HG03060 (cell line): ENCODE data around the gene ASTN1.

Source experiments
- ATAC-seq: cut with Tn5 transposase; IDR thresholded peaks from one replicate; pipeline ENCODE4 v1.9.1; 2021; ENCODE audit warnings: low read depth, moderate number of reproducible peaks; ENCODE audit not compliant: unreplicated experiment

Gene ASTN1

DNA sequence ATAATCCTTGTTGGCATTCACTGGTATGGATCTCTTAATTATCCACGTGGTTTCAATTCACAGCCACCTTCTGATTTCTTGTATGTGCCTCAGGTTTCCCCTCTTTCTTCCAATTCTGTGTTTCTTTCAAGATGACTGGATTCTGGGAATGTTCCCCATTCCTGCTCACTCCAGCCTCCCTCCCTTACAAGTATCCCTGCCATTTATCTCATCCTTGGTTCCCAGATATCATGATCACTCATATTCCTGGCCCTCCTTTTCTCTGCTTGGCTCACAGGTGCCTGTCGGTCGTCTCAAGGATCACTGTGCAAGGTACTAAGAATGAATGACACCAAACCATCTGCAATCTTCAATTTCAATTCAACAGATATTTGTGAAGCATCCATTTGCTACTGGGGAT, 279.2 kb downstream of the ASTN1 start:
- ATAC-seq: no peak

- ATAC-seq: no peak
Observed at GRCh38 chr1:176884911-176885310, 279.6 kb downstream of the ASTN1 start.

- no peak for ATAC-seq
Observed at GRCh38 chr1:176884286-176884685, 280.2 kb downstream of the ASTN1 start.

GRCh38 chr1:176880955-176881595, 283.4 kb downstream of the ASTN1 start:
- no peak for ATAC-seq

- no peak for ATAC-seq
Observed at GRCh38 chr1:176879784-176880620, 284.5 kb downstream of the ASTN1 start.

- no peak for ATAC-seq
Observed at GRCh38 chr1:176878750-176879536, 285.6 kb downstream of the ASTN1 start.

- ATAC-seq: no peak
Observed at GRCh38 chr1:176877557-176877956, 287.0 kb downstream of the ASTN1 start.

DNA sequence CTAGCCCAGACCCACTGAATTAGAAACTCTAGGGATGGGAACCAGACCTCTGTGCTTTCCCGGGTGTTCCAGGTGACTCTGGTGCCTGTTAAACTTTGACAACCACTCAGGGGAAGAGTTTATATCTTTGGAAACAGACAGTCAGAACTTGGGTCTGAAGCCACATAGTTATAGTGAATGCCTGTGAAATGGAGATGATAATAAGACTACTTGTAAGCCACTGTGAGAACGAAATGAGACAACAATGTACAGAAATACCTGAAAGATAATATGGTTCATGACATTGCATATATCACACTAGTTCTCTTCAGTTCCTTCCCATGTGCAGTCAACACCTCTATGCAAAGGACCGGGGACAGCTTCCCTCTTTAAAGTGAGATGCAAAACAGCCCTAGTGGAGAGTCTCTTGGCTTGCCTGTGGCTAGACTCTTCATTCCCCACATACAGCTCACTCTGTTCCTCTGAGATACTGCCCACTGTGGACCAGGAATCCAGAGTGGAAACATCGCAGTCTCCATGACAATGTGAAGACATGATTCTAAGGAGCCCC, 287.5 kb downstream of the ASTN1 start:
- ATAC-seq: no peak

DNA sequence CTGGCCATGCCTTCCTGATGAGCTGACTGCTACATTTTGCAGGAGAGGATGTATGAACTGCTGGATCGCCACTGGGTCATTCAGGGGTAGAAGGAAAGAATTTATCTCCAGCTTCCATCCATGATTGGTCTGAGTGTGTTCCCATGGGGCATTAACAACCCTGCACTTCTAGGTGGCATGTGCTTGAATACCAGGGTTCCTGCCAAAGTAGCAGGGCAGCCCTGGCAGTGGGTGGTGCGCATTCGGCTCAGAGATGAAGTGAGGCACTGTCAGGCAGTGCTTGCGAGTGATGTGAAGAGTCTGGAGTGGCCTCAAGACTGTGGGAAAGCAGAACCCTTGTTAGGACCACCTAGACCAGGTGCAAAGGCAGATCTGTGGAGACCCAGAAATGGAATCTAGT, 294.9 kb downstream of the ASTN1 start:
- ATAC-seq: no peak

GRCh38 chr1:176866011-176866714, 298.3 kb downstream of the ASTN1 start:
- ATAC-seq: no peak

GRCh38 chr1:176864211-176864610, 300.3 kb downstream of the ASTN1 start:
- ATAC-seq: no peak

GRCh38 chr1:176863613-176864012, 300.9 kb downstream of the ASTN1 start:
- ATAC-seq: no peak

DNA sequence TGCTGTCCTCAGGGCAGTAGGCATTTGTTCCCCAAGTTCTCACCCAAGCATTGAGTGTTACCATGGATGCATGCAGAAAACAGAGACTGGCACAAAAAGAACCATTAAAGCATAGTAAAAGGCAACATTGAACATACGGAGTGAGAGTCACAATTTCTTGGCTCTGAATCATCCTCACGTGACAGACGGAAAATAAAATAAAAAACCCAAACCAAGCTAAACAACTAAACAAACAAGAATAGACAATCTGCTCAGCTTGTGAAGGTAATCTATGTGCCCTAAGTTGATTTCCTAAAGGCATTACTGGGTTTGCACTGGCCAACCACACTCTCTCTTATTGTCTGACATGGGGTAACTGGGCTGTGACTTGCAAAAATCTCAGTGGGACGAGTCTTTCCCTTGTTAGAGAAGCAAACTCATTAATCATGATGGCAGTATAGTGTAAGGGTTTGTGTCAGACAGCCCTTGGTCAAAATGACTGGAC, 306.0 kb downstream of the ASTN1 start:
- ATAC-seq: no peak

DNA sequence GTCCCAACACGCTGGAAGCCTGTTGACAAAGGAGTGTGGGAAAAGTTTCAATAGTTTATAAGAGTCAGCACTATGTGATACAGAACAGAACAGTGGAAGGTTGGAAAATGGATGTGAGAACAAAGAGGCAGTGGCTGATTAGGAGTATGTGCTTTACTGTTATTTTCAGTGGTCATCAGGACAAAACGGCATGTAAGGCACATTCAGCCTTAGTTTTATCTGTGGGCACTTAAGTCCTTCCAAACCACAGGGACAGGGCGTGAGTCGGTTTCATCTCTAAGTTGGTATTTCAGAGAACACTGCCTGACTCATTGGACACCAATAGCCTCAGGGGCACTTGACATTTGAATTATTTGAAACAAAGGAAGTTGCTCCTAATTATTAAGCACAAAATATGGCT, 306.9 kb downstream of the ASTN1 start:
- no peak for ATAC-seq

DNA sequence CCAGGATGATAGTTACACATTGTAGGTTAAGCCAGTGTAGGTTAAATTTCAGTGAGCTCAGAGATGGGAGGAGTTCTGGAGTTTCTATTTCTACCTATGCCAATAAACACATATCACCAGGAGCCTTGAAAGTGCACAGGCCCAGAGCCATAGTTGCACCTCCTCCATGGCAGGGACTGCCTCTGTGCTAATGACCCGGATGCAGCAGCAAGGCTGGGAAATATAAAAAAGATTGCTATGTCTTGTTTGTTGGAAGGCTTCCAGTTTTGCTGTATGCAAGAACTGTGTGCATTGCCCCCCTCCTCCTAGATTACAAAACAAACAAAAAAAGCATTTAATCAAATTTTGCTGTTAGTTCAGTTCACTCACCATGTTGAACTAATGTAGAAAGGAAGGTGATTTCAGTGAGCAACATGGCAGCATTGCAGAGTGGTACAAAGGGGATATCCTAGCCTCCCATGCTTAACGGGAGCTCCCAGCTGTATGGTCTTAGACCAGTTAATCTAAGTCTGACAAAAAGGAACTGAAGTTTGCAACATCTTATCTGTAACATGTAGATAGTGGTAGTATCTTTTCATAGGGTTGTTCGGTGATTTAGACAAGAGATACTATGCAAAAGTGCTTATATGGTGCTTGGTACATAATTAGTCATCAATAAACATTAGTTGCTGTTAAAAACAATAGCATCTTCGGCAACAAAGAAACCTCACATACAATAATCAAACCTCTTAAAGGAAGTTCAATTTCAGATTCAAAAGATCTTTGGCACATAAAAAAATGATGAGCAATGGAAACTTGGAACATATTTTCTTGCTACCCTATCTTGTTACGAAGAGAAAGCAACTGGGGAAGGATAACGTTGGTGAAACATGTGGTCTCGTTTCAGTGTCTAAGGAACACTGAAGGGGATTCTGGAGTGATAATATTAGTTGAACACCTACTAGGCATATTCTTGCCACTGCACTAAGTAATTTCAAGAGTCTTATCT, 309.5 kb downstream of the ASTN1 start:
- ATAC-seq: no peak

GRCh38 chr1:176854121-176854520, 310.4 kb downstream of the ASTN1 start:
- no peak for ATAC-seq

- ATAC-seq: no peak
Observed at GRCh38 chr1:176853503-176853902, 311.0 kb downstream of the ASTN1 start.

DNA sequence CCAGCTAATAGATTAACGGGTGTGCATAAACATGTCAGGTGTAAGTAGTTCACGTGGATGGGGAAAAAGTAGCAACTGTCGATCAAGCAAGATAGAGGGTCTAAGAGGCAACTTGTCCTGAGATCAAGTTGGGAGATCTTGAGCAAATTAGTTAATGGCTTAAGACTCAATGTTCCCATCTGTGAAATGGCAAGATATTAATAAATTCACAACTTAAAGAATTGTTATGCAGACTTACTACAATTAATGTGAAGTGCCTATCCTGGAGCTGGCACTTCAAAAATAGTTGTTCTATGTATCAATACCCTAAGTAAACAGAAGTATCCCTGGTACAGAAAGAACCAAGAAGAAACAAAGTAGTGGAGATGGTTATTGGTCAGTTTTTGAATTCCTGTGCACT, 312.4 kb downstream of the ASTN1 start:
- no peak for ATAC-seq

GRCh38 chr1:176850871-176851270, 313.6 kb downstream of the ASTN1 start:
- ATAC-seq: no peak
